Hepatocyte (in vitro differentiated cells): Measurements from ENCODE around the gene XIRP2.

Experiments
- CTCF ChIP-seq: fragments of 200-600 bp; sonication (generic); IDR thresholded peaks from 2 replicates; pipeline ENCODE4 v1.5.1; 2016; ENCODE audit warnings: antibody characterized with exemption, mild to moderate bottlenecking; ENCODE audit not compliant: poor library complexity
- EZH2 ChIP-seq: fragments of 200-600 bp; sonication (generic); IDR thresholded peaks from 2 replicates; pipeline ENCODE4 v1.6.1; 2016; ENCODE audit warnings: antibody characterized with exemption, mild to moderate bottlenecking, borderline replicate concordance

DNA sequence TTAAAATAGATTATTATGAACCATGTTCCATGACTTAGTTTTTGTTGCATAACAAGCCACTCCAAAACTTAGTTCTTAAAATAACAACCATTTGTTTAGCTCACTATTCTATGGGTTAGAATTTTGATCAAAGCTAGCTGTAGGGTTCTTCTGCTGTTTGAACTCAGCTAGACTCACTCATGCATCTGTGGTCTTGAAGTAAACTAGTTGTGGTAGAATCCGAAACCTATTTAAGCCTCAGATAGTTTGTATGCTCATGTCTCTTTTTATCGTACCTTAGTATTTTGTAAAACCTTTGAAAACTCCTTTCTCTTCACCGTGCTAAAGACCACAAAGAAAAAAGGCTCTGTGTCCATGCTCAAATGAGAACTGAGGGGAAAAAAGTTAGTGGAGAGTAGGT is 166.6 kb downstream of the XIRP2 start:
- no peak for TF ChIP-seq EZH2
- no peak for TF ChIP-seq CTCF
